Measurements from ENCODE around the gene AJAP1. TPM values are rescaled to one million over a fixed set of nuclear protein-coding genes. Genes with fewer than 3 reads are reported as not detected.
"Not testable (repeated sequence)": the region's sequence is repeated elsewhere in the genome, so short reads cannot be mapped to it uniquely, and the experiment has no call there.

The AJAP1 gene
- polyA plus RNA-seq, 4 donors = 1.0 to 2.6 (median 1.5) TPM

- no peak for DNase-seq (ENCODE audit: low read depth in 4 of 4, low spot score in 2 of 4)
These were observed 2.2 kb downstream of the AJAP1 start for GRCh38 chr1:4656533-4657140.

- DNase-seq (ENCODE audit: low read depth in 4 of 4, low spot score in 2 of 4) = no peak
These were observed 2.9 kb downstream of the AJAP1 start for GRCh38 chr1:4657244-4657789.

DNA sequence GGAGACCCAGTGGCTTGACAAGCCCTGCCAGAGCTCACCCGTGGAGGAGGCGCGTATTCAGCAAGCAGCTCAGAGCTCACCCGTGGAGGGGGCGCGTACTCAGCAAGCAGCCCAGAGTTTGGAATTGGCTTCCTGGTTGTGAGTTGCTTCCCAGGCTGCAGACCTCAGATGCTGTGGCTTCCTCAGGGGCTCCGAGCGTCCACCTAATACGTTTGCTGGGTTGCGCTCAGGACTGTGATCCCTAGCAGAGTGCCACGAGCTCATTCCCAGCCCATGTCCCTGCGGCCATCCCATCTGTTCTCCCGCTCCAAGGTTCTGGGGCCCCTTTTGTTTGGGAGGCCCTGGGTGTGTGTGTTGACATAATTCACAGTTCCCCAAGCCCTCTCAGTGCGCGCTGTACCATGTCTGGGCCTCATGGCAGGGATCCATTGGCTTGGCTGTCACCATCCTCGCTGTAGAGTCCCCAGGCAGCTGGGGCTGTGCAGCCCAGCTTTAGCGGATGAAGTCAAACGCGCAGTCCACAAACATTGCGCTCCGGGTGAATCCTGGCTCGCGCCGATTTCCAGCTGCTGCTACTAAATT is 3.6 kb downstream of the AJAP1 start:
- no peak for DNase-seq (ENCODE audit: low read depth in 4 of 4, low spot score in 2 of 4)

DNA sequence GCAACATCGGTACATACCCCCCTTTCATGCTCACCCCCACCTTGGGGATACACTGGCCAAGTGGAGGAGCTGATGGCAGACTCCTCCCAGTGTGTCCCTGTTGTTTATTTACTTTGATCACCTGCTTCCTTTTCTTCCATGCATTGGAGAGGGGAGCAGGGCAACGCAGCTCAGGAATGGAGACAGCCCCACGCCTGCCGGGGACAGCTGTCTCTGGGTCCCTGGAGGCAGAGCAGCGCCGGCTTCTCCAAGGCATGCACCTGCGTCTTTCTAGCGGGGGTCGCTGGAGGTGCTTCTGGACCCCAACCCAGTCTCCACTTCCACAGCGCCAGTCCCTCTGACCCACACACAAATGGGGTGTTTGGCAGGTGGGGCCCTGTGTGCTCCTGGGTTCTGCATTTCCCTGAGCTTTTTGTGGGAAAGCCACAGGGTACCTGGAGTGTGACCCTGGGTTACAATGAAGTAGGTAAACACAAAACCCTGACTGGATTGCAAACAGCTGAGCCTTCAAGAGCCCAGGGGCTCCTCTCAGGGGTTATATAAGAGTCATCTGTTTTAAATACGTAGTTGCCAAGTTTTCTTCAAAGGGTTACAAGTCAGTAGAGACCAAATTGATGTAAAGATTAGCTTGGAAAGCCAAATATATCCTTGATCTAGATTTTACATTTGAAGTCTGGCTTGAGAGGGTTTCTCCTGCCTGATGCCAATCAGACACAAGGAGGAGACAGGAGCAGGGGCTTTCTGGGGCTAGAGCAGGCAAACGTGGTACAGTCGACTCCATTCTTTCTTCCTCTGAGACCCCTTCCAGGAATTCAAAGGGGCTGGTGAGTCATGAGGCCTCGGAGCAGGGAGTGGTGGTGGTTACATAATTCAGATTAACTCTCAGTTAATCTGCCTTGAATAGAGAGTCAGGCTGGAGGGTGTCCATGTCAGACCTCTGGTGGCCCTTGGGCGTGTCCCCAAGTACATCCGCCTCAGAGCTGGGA is 4.5 kb downstream of the AJAP1 start:
- DNase-seq (ENCODE audit: low read depth in 4 of 4, low spot score in 2 of 4) = no peak

DNA sequence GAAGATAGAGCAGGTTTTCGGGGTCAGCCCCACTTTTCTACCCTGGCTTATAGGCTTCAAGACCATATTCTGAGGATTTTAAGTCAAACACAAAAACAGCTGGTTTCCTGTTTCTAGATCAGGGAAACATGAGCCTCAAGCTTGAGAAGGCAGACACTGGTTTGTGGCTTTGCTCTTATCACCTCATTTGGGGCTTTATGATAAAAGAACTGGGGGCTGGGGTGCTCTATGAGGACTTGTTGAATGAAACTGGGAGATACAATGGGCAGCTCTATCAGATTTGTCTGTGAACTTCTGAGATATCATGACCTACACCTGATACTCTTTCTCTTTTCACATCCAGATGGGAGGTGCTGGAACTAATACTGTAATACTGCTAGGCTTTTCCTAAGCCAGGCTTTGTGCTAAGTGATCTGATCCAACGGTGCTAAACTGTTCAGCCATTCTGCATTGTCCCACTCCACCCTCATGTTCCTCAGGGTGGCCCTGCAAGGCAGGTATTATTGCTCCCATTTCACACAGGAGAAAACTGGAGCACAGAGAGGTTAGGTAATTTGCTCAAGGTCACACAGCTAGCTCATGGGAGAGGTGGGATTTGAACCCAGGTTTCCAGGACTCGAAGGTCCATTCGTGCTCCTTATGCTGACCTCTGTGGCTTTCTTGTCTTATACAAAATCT is 6.6 kb downstream of the AJAP1 start:
- no peak for DNase-seq (ENCODE audit: low read depth in 4 of 4, low spot score in 2 of 4)

- DNase-seq (ENCODE audit: low read depth in 4 of 4, low spot score in 2 of 4) = no peak
These were observed 7.1 kb downstream of the AJAP1 start for GRCh38 chr1:4661595-4661917.

GRCh38 chr1:4662168-4662567 is 7.8 kb downstream of the AJAP1 start:
- DNase-seq (ENCODE audit: low read depth in 4 of 4, low spot score in 2 of 4) = no peak

- DNase-seq (ENCODE audit: low read depth in 4 of 4, low spot score in 2 of 4) = no peak
These were observed 8.3 kb downstream of the AJAP1 start for GRCh38 chr1:4662723-4663122.

DNA sequence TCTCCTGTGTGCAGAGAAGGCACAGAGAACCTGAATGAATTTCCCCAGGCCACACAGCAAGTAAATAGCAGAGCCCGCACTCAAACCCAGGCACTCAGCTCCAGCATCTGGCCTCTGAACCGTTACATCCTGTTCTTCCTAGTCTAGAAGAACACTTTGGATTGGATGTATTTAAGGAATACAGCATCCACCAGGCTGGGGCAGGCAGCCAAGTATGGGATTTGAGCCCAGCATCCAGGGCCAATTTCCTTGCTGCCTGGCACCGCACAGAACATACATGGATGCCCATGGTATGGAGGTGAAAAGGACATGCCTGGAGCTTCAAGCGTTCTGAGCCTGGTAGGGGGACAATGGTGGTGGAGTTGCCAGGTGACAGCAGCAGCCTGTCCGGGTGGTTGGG is 9.7 kb downstream of the AJAP1 start:
- no peak for DNase-seq (ENCODE audit: low read depth in 4 of 4, low spot score in 2 of 4)

DNA sequence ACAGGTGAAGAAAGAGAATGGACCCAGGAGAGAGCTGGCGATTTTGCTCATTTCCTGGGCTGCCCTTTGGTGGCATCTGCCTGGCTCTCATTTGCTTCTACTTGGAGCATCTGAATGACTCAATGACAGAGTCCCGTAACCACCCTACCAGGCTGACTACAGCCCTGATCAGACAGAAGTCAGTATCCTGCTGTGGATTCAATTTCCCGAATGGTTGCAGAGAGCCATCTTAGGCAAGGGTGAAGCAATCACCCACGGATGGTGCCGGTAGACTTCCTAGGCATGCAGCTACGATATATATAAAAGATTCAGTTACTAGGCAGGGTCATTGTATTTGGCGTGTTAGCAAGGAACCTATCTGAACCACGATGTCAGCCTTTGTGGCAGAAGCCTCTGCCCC is 10.2 kb downstream of the AJAP1 start:
- DNase-seq (ENCODE audit: low read depth in 4 of 4, low spot score in 2 of 4) = no peak

GRCh38 chr1:4665456-4665855 is 11.0 kb downstream of the AJAP1 start:
- no peak for DNase-seq (ENCODE audit: low read depth in 4 of 4, low spot score in 2 of 4)

- not testable (repeated sequence) for DNase-seq (ENCODE audit: low read depth in 4 of 4, low spot score in 2 of 4)
These were observed 12.3 kb downstream of the AJAP1 start for GRCh38 chr1:4666683-4667082.

GRCh38 chr1:4668743-4669700 is 14.6 kb downstream of the AJAP1 start:
- no peak for DNase-seq (ENCODE audit: low read depth in 4 of 4, low spot score in 2 of 4)

DNA sequence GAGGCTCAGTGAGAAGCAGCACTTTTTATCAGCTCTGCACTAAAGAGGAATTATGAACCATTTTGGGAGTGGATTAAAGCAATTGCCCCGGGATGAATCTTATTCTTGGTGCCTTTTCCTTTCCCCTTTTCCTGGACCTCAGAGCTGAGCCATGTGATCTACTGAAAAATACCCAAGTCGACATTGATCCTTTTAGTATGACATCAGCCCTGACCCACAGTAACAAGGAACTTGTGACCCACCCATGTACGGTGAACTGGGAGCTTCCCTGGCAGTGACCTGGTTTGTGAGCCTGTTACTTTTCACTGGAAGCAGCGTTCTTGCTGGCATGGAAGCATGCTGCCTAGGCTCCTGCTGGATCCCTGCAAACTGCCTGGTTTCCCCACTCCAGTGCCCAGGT is 15.9 kb downstream of the AJAP1 start:
- DNase-seq (ENCODE audit: low read depth in 4 of 4, low spot score in 2 of 4) = no peak

GRCh38 chr1:4671828-4672227 is 17.4 kb downstream of the AJAP1 start:
- DNase-seq (ENCODE audit: low read depth in 4 of 4, low spot score in 2 of 4) = no peak

- no peak for DNase-seq (ENCODE audit: low read depth in 4 of 4, low spot score in 2 of 4)
These were observed 19.1 kb downstream of the AJAP1 start for GRCh38 chr1:4673494-4673893.

GRCh38 chr1:4674117-4674516 is 19.7 kb downstream of the AJAP1 start:
- no peak for DNase-seq (ENCODE audit: low read depth in 4 of 4, low spot score in 2 of 4)

- DNase-seq (ENCODE audit: low read depth in 4 of 4, low spot score in 2 of 4) = no peak
These were observed 20.3 kb downstream of the AJAP1 start for GRCh38 chr1:4674676-4675075.

GRCh38 chr1:4675454-4676186 is 21.2 kb downstream of the AJAP1 start:
- DNase-seq (ENCODE audit: low read depth in 4 of 4, low spot score in 2 of 4) = no peak
